Superior temporal gyrus (tissue), 1 donor: ENCODE data around the gene ATP13A3.
"Not testable (repeated sequence)": the region's sequence is repeated elsewhere in the genome, so short reads cannot be mapped to it uniquely, and the experiment has no call there.

Experiments used
- DNase-seq: peaks from one replicate; pipeline ENCODE4 v3.0.0-alpha.2; 2016; ENCODE audit errors: extremely low spot score

ATP13A3 gene

DNA sequence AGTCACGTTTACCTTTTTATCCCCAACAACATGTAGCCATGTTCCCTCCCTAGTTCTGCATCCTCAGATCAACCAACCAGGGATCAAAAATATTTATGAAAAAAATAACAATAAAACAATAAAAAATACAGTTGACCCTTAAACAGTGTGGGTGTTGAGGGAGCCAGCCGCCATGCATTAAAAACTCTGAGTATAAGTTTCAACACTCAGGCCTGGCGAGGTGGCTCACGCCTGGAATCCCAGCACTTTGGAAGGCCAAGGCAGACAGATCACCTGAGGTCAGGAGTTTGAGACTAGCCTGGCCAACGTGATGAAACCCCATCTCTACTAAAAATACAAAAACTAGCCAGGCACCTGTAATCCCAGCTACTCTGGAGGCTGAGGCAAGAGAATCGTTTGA, 12.7 kb upstream of the ATP13A3 start:
- not testable (repeated sequence) for DNase-seq

DNA sequence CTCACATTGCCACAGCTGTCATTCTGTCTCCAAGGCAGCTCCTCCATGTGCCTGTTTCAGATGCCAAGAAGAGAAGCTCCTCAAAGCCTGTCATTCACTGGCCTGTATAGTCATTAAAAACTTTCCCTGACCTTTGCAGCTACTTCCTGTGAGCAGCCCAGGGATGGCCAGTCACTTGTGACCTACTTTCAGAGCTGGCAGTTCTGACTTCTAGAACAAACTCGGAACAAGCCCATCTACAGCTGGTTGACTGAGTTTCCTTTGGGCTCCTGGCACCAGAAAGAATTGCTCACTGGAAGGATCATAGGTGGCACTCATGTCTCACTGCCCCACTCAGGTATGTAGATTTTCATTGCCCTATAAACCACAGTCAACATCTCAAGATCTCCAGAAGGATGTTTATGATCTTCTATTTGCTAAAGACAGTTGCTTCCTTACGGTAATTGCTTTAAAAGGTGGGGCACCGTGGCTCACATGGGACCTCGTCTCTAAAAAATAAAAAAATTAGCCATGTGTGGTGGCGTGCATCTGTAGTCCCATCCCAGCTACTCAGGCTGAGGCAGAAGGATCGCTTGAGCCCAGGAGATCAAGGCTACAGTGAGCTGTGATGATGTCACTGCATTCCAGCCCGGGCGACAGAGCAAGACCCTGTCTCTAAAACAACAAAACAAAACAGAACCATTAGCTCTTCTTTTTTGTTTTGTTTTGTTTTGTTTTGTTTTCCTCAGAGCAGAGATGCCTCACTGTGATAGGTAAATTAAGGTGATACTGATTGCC, 11.2 kb upstream of the ATP13A3 start:
- no peak for DNase-seq

DNA sequence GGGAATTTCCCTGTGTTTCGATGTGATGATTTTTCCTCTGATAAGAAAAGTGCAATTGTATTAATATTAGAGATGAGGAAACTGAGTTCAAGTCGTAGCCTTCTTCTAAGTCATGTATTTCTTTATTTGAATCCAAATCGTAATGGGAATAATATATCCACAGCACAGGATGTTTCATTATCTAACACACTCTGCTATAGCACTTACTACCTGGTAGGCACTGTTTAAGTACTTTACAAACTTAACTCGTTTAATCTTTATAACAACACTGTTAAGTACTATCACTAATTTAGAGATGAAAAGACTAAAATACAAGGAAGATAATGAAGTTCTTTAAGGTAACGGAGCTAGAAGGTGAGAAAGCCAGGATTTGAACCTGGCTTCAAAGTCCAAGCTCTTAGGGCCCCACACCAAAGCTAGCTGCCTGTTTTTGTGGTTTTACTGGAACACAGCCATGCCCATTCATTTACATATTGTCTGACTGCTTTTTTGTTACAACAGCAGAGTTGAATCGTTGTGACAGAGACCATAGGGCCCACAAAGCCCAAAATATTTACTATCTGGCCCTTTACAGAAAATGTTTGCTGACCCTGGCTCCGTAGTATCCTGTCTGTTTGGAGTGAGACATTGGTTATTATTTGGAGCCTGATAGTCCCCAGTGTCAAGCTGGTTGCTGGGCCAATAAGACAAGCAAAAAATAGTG, 9.6 kb upstream of the ATP13A3 start:
- no peak for DNase-seq

DNA sequence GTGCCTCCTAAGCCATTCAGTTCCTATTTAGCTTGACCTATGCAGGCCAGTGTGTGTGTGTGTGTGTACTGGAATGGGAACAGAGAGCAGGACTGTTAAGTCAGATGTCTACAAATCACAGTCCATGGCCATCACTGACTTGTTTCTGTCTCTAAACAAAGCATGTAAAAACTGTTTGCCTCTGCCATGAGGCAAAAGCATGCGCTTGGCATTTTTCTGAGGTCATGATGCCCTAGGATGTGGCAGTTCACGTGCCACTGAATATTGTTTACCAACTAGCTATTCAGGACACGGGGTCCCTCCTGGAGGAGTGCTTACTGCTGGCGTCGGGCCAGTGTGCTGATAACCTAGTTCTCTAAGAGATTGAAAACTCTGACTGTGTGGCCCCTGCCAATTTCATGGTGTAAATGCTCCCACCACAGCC, 8.2 kb upstream of the ATP13A3 start:
- no peak for DNase-seq

DNA sequence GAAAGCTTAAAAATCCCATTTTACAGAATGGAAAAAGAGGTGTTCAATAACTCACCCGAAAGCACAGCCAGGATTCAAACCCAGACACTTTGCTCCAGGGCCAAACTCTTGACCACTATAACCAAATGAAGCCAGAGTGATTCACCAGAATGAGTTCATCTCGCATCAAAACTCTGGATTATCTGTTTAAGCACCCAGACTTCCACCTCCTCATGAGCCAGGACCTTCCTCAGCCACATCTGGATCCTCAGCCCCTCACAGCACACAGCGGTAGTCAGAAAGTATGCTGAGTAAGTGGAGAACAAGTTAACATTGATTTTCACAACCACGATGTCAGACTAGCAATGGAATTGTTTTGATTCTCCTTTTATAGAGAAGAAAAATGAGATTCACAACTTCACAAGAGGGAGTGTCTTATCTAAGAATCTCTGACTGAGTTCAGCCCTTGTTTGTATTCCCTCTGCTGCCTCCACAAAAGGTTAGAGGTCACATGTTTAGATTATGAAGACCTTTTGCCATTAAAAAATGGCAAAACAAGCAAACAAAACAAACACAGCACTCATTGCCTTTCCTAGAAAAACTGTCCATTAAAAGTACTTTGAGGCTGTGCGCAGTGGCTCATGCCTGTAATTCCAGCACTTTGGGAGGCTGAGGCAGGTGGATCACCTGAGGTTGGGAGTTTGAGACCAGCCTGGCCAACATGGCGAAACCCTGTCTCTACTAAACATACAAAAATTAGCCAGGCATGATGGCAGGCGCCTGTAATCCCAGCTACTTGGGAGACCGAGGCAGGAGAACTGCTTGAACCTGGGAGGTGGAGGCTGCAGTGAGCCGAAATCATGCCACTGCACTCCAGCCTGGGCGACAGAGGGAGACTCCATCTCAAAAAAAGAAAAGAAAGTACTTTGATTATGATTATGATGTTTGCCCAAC, 7.5 kb upstream of the ATP13A3 start:
- DNase-seq: not testable (repeated sequence)

DNA sequence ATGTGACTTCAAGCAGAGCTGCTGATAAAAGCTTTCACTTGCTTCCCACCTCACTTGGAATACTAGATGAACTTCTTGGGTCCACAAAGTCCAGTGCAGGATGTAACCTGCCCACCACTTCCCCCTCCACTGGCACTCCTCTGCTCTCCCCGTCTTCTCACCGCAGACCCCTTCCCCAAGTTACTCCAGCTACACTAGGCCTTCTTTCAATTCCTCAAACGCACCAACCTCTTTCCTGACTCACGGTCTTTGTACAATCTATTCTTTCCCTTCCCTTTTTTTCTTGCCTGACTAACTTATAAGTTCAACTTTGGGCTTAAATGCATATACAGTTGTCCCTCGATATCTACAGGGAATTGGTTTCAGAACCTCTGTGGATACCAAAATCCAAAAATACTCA, 5.2 kb upstream of the ATP13A3 start:
- DNase-seq: no peak

DNA sequence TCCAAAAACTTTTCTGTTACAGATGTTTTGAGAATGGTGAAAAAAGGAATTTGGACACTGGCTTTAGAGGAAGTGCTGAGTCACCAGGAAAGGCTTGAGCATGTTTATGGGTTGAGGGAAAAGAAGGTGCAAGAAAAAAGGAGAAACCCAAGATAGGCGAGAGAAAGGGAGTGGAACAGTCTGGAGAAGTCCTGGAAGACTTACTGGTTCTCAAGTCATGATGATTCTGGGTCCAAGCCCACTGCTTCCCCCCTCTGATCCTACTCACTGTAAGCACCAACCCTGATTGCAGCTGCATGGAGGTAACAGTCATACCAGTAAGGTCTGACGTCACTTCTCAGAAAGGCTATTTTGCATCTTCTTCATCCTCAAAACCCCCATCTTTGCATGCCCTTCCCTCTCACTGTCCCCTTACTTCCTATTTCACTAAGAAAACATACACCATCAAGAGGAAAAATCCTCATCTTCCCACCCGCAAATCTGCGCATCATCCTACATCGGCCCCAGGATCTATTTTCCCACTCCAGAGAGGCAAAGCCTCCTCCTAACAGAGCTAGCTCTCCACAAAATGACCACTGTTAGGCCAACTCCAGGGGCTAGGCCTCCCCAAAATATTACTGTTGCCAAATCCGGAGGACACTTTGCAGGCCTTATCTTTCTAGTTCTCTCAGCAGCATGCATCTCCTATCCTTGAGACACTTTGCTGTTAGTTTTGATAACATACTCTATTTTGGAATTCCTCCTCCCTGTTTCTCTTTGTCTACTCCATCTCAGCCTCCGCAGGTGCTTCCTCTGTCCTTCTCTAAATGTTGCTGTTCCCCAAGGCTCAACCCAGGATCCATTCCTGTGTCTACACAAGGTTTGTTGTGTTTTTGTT, 3.2 kb upstream of the ATP13A3 start:
- DNase-seq: no peak

DNA sequence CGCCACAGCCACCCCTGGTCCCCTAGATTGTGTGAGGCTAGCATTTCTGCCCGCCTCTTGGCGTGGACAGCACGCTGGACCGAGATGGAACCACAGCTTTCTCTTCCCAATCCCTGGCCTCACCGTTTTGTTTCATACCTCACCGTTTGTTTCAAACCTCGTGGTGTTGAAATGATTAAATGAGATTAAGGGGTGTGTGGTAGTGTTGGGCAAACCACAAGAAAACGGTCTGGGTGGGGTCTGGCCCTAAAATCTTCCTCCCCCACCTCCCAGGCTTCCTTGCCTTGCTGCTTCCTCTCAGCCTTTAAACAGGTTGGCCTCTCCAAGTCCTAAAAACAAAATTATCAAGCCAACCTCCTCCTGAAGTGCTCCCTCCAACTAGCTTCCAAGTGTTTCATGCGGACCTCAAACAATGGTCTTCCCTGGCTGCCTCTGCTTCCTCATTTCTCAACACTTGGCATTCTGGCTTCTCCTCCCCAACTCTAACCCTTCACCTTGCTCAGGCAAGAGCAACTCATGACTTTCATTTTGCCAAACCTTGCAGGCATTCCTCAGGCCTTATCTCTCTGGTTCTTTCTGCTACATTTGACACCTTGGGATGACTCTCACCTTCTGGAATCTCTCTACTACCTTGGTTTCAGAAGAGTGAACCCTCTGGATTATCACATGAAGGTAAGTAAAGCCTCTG, 1.4 kb upstream of the ATP13A3 start:
- no peak for DNase-seq

DNA sequence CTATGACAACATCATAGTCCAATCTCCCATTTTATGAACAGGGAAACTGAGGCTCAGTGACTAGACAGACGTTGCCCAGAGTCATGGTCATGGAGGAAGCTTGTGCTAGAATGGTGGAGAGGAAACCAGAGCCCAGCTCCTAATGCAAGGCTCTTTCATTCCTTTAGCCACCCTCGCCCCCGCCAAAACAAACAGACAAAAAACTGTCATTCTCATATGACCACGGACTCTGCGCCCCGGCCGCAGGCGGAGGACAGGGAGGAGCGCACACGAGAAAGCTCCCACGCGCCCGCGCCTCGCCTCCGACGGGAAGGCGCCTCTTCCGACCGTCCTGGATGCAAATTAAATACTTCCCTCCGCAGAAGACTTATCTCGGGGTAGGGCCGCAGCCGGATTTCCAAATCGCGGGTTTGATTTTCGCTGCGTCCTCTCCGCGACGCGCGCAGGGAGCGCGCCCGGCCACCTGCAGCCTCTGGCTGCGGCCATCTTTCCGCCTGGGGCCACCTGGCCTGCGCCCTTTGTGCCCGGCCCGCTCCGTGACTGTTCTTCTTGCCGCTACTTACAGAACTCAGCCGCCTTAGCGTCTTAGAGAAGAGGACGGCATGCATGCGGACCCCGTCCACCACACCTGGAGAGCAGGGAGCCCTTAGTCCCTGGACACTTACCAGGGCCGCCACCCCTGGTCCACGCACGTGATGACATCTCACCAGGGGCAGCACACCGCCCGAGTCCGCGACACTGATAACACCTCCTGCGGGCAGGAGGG, 670 bp upstream of the ATP13A3 start:
- no peak for DNase-seq

DNA sequence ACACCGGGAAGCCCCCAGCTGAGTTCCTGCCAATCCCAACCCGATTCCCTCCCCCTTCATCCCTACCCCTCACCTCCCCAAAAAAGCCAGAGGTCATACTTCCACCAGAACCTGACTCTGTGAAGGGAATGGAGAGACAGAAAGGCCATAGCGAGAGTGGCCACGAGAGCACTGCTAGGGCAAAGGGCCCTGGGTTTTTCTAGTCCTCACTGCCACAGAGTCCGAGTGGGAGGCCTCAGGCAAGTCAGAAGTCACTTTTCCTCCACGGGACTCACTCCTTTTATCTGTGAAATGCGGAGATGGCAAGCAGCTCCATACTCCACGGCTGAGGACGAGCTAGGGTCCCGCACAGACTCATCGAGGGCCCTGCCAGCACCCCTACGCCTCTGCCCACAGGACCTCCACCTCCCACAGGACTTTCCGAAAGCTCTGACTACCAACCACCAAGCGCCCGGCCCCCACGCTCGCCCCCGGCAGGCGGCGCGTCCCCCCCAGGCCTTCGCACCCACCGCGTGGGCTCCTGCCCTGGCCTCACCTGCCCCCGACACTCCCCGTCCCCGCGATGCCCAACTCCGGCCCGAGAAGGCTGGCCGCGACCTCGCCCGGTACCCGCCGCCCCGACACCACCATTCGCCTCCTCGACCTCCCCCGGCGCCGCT, 792 bp downstream of the ATP13A3 start:
- DNase-seq: no peak

DNA sequence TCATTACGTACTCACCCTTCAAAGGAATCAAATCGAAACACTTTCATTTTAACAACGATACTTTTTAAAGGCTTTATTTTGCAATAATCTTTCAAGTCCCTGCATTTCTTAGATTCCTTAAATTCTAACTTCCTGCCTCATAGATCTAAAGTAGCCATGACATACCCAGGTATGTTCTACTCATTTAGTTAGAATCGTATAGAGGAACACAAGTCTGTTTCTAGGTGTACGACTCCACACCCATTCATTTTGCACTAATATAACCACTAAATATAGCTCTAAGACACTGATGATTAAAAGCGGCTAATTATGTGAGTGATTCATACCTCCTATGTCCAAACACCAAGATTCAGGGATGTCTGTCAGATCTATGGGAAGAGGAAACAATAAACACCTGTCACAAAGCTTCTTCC, 1.3 kb downstream of the ATP13A3 start:
- peak; percentile 32 for DNase-seq

DNA sequence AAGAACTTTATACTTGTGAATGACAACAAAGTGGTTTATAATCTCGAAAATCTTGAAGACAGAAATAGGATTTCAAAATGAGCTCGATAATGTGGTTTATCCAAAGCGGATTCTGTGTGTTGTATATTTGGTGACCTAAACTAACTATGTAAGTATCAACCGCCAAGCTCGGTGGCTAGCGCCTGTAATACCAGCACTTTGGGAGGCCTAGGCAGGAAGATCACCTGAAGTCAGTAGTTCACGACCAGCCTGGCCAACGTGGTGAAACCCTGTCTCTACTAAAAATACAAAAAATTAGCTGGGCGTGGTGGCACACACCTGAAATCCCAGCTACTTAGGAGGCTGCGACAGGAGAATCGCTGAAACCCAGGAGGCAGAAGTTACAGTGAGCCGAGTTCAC, 2.2 kb downstream of the ATP13A3 start:
- DNase-seq: no peak

DNA sequence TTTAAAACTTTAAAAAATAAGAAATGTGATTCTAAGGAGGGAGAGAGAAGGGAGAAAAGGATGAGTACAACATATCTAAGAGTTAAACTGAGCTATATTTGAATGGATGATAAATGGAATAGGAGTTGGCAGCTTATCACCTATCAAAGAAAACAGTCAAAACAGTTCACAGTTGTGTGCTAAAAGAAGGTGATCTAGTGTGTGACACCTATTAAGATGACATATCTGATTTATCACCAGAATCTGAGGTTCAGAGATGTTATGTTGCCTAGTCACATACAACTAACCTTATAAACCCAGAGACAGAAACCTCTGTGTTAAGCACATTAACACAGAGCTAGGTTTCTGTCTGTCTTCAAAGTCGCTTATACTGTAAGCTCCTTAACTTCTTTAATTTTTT, 3.0 kb downstream of the ATP13A3 start:
- DNase-seq: no peak

DNA sequence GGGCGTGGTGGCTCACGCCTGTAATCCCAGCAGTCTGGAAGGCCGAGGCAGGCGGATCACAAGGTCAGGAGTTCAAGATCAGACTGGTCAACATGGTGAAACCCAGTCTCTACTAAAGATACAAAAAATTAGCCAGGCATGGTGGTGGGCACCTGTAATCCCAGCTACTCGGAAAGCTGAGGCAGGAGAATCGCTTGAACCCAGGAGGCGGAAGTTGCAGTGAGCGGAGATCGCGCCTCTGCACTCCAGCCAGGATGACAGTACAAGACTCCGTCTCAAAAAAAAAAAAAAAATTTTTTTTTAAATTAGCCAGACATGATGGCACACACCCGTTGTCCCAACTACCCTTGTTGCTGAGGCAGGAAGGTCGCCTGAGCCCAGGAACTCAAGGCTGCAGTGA, 4.0 kb downstream of the ATP13A3 start:
- not testable (repeated sequence) for DNase-seq

DNA sequence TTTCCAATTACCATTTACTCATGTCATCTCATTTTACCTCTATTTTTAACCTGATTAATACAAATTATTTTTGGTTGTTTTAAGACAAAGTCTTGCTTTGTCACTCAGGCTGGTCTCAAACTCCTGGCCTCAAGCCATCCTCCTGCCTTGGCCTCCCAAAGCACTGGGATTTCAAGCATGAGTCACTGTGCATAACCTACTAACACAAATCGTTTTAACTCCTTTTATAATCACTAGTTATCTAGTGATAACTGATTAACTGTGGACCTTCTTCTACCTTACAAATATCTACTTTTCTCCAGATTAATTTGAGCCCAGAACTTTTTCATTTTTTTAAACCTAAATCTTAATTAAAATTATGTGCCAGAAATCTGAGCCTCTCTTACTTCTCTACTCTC, 4.6 kb downstream of the ATP13A3 start:
- DNase-seq: no peak

DNA sequence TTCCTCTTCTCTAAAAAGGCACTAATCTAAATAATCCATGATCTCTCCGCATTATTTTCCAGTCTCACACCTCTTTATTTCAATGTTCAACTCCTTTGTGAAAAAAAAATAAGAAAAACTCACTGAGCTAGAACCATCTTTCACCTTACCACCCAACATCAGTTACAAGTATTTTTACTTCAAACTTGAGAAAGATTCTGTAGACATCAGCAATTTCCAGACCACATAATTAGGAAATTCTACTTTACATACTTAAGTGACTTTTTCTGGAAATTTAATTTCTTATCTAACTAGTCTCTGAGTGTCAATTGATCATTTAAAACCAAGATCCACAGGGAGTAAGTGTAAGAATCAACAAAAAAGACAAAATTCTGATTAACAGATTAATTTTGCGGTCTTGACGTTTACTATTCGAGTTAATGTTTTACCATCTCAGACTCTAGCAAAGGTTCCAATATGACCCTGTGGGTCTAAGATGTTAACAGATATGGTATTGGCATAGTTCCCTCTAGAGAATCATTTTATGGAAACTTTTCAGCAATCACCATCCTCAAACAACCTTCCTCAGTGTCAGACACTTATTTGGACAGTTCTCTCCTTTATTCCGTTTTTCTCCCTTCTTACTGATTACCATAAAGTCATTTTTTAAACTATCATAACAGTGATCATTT, 5.1 kb downstream of the ATP13A3 start:
- no peak for DNase-seq

DNA sequence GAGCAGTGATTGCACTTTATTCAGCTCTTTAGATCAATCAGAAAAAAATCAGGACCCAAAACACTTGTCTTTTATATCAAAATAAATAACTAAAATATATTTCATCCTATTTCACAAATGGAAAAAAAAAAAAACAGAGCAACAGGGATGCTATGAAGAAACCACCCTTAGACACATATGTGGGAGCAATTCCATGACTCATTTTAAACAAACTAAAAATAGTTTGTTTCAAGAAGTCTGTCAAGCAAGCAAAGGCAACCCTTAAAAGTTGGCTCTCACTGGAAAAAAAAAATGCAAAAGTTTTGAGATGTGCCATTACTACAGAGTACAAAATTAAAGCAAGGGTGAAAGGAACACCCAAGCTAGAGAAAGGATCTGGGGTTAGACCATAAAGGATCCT, 5.7 kb downstream of the ATP13A3 start:
- no peak for DNase-seq

DNA sequence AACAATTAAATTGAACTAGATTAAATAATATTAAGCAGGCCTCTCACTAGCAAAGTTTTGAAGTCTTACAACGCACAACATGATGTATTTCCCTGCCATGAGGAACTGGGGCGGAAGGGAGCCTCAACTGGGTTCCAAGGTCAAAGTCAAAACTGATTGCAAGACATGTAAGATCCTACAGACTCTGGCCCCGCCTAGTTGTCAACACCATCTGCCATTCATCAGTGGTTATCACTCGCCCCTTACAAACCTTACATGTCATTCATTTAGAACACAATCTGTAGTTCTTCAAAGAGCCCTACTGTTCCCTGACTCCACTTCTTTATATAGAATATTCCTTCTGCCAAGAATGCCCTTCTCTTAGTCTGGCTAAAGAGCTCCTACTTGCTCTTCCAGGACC, 10.0 kb downstream of the ATP13A3 start:
- DNase-seq: no peak

DNA sequence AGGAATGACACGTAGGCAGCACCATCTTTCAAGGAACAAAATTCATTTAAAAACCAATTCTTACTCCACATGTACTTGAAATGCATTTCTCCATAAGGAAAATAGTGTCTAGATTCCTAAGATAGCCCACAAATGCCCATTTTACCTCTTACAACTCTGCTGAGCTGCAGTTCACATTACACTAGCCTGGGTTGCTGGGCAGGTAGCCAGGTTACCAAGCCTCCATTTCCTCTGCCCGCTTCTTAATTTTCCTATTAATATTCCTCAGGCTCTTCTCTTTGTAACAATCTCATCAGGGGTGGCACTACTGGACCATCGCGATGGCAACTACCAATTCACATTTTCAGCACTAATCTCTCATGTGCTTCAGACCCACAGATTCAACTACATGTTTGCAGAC, 10.8 kb downstream of the ATP13A3 start:
- DNase-seq: no peak
